Liver (tissue), 9 donors: ENCODE results near the gene COL26A1. TPM values are rescaled to one million over a fixed set of nuclear protein-coding genes. Genes with fewer than 3 reads are reported as not detected.

Experiments used
- DNase-seq: peaks from one replicate; pipeline ENCODE4 v3.0.0-alpha.2; 2017; ENCODE audit warnings: low spot score
- H3K27ac ChIP-seq, 2 donors: one replicate each; pipeline ENCODE4 v1.7.0; 2013; ENCODE audit warnings: inconsistent platforms in 2 of 2, low read length in 2 of 2, control low read depth in 1 of 2, low read depth in 1 of 2, mild to moderate bottlenecking in 1 of 2
- H3K27me3 ChIP-seq, 4 donors: one replicate each; pipeline versions ENCODE4 v1.6.1 to v1.7.0; 2013; ENCODE audit warnings: low read length in 3 of 4, inconsistent platforms in 1 of 4, mild to moderate bottlenecking in 1 of 4, moderate library complexity in 1 of 4; ENCODE audit not compliant: control insufficient read depth in 4 of 4, insufficient read depth in 4 of 4
- H3K36me3 ChIP-seq, 4 donors: one replicate each; pipeline versions ENCODE4 v1.6.1 to v1.7.0; 2013; ENCODE audit warnings: low read length in 3 of 4, mild to moderate bottlenecking in 3 of 4, low read depth in 1 of 4, moderate library complexity in 1 of 4; ENCODE audit not compliant: control insufficient read depth in 4 of 4, insufficient read depth in 3 of 4
- H3K4me1 ChIP-seq, 4 donors: one replicate each; pipeline versions ENCODE4 v1.6.1 to v1.7.0; 2013; ENCODE audit warnings: low read length in 3 of 4, mild to moderate bottlenecking in 3 of 4, moderate library complexity in 1 of 4; ENCODE audit not compliant: control insufficient read depth in 4 of 4, insufficient read depth in 4 of 4
- H3K4me3 ChIP-seq, 3 donors: one replicate each; pipeline versions ENCODE4 v1.6.1 to v1.7.0; 2013; ENCODE audit warnings: low read length in 3 of 3, control low read depth in 1 of 3, low read depth in 1 of 3, mild to moderate bottlenecking in 1 of 3
- H3K9ac ChIP-seq, 2 donors: one replicate each; pipeline ENCODE4 v1.7.0; 2013; ENCODE audit warnings: low read length in 2 of 2, mild to moderate bottlenecking in 2 of 2, moderate library complexity in 2 of 2, control low read depth in 1 of 2, low read depth in 1 of 2
- H3K9me3 ChIP-seq, 4 donors: one replicate each; pipeline versions ENCODE4 v1.6.1 to v1.7.0; 2013; ENCODE audit warnings: low read length in 3 of 4; ENCODE audit not compliant: control insufficient read depth in 4 of 4
- ATF3 ChIP-seq: IDR thresholded peaks from 2 replicates; pipeline ENCODE4 v1.6.1; 2016; ENCODE audit warnings: antibody characterized with exemption
- CTCF ChIP-seq: fragments of 150-350 bp; IDR thresholded peaks from 2 replicates; pipeline ENCODE4 v1.5.1; 2017; ENCODE audit warnings: improper control_type of control experiment, low read depth, low read length; ENCODE audit not compliant: missing input control
- EGR1 ChIP-seq, 2 donors: IDR thresholded peaks; 2 replicates each; pipeline ENCODE4 v1.6.1; 2016 to 2018; ENCODE audit warnings: antibody characterized with exemption in 2 of 2, low read depth in 2 of 2
- FOXA1 ChIP-seq: IDR thresholded peaks from 2 replicates; pipeline ENCODE4 v1.6.1; 2016; ENCODE audit warnings: antibody characterized with exemption
- FOXA2 ChIP-seq: IDR thresholded peaks from 2 replicates; pipeline ENCODE4 v1.6.1; 2016; ENCODE audit warnings: antibody characterized with exemption
- GABPA ChIP-seq, 2 donors: IDR thresholded peaks in 1 of 2; conservative IDR thresholded peaks in 1 of 2; 2 replicates each; pipeline ENCODE4 v1.6.1; 2016; ENCODE audit warnings: antibody characterized with exemption in 2 of 2, mild to moderate bottlenecking in 1 of 2, moderate library complexity in 1 of 2
- HNF4A ChIP-seq, 2 donors: conservative IDR thresholded peaks; 2 replicates each; pipeline ENCODE4 v1.6.1; 2016; ENCODE audit warnings: antibody characterized with exemption in 2 of 2, mild to moderate bottlenecking in 2 of 2
- HNF4G ChIP-seq: IDR thresholded peaks from 2 replicates; pipeline ENCODE4 v1.6.1; 2016; ENCODE audit warnings: antibody characterized with exemption
- JUND ChIP-seq, 2 donors: IDR thresholded peaks; 2 replicates each; pipeline ENCODE4 v1.6.1; 2016; ENCODE audit warnings: antibody characterized with exemption in 2 of 2
- MAX ChIP-seq: IDR thresholded peaks from 2 replicates; pipeline ENCODE4 v1.6.1; 2016; ENCODE audit warnings: antibody characterized with exemption
- NR2F2 ChIP-seq: IDR thresholded peaks from 2 replicates; pipeline ENCODE4 v1.6.1; 2016; ENCODE audit warnings: antibody characterized with exemption
- RAD21 ChIP-seq, 2 donors: IDR thresholded peaks; 2 replicates each; pipeline ENCODE4 v1.6.1; 2016; ENCODE audit warnings: antibody characterized with exemption in 2 of 2, mild to moderate bottlenecking in 2 of 2
- REST ChIP-seq: IDR thresholded peaks from 2 replicates; pipeline ENCODE4 v1.6.1; 2016; ENCODE audit warnings: antibody characterized with exemption, mild to moderate bottlenecking
- RXRA ChIP-seq, 2 donors: IDR thresholded peaks; 2 replicates each; pipeline ENCODE4 v1.6.1; 2017 to 2018; ENCODE audit warnings: antibody characterized with exemption in 2 of 2, mild to moderate bottlenecking in 1 of 2
- SP1 ChIP-seq: IDR thresholded peaks from 2 replicates; pipeline ENCODE4 v1.6.1; 2018; ENCODE audit warnings: antibody characterized with exemption, mild to moderate bottlenecking
- TAF1 ChIP-seq: conservative IDR thresholded peaks from 2 replicates; pipeline ENCODE4 v1.6.1; 2016; ENCODE audit warnings: antibody characterized with exemption, mild to moderate bottlenecking
- YY1 ChIP-seq: IDR thresholded peaks from 2 replicates; pipeline ENCODE4 v1.6.1; 2016; ENCODE audit warnings: antibody characterized with exemption, mild to moderate bottlenecking
- whole genome bisulfite sequencing: extraction: QIAGEN DNeasy Blood & Tissue Kit; methylation state at CpG from one replicate; pipeline ENCODE4 v1.1.7; 2013; 5-methylcytosine and 5-hydroxymethylcytosine counted together
- polyA plus RNA-seq, 2 donors: library from polyadenylated mRNA; stranded (reverse) in 1 of 2; unstranded in 1 of 2; fragments of 200-250 nt in 1 of 2; fragments of >200 nt in 1 of 2; fragmentation: Nextera tagmentation in 1 of 2; extraction: Ambion mirVana in 1 of 2; gene quantifications; one replicate each; pipeline versions ENCODE4 v1.2.1 to v1.2.3, GENCODE V29; 2013 to 2015
- total RNA-seq, 2 donors: library from RNA; depleted of rRNA; stranded (reverse); fragments of >200 nt; gene quantifications; one replicate each; pipeline ENCODE4 v1.2.3, GENCODE V29; 2014
- donor health status: healthy.
- donor health status: healthy.
- donor health status: healthy.
- donor health status: healthy.
- donor health status: healthy.

COL26A1 gene
- total and polyA plus RNA-seq, 4 donors: 0.76 to 1.8 (median 0.96) TPM

GRCh38 chr7:101537935-101538595, 175.4 kb downstream of the COL26A1 start:
- Histone ChIP-seq H3K4me3 (no peak overlapping the region), H3K36me3 (no peaks in the 10 kb centered on the region), H3K4me1 (peaks cover 17 to 41% (median 30%) of the 10 kb centered on the region in 4 donors), H3K9me3 (no peaks in the 10 kb centered on the region), H3K9ac (peak overlapping the region in 1 of 2 donors; percentile 13), H3K27ac (peak overlapping the region; percentile 81 to 89), H3K27me3 (no peaks in the 10 kb centered on the region)
- no peak for DNase-seq
- 91% methylated on average over 17 of the region's 17 CpGs for WGBS
- TF ChIP-seq YY1: no peak
- TF ChIP-seq HNF4G: no peak
- TF ChIP-seq MAX: no peak
- TF ChIP-seq RAD21 (IDR thresholded peaks at IDR 0.05): no peak
- TF ChIP-seq JUND (IDR thresholded peaks at IDR 0.05): no peak
- TF ChIP-seq CTCF: no peak
- TF ChIP-seq SP1: no peak
- no peak for TF ChIP-seq ATF3
- no peak for TF ChIP-seq TAF1
- no peak for TF ChIP-seq FOXA2
- no peak for TF ChIP-seq EGR1 (IDR thresholded peaks at IDR 0.05; ENCODE audit: low read depth in 2 of 2)
- TF ChIP-seq RXRA (IDR thresholded peaks at IDR 0.05): no peak
- TF ChIP-seq NR2F2: no peak
- TF ChIP-seq GABPA (IDR thresholded peaks at IDR 0.05 in 1 of 2, conservative IDR thresholded peaks at IDR 0.05 in 1 of 2): no peak
- TF ChIP-seq FOXA1: no peak
- TF ChIP-seq HNF4A (conservative IDR thresholded peaks at IDR 0.05): no peak
- no peak for TF ChIP-seq REST
